Measurements from ENCODE around the gene FAM43A. TPM values are rescaled to one million over a fixed set of nuclear protein-coding genes. Genes with fewer than 3 reads are reported as not detected.

FAM43A gene
- total and polyA plus RNA-seq, 9 of the 15 experiments (the other 6 are each of a cell fraction or from before 2014, with no cell fraction given): 0.03 to 1.2 (median 0.21) TPM

DNA sequence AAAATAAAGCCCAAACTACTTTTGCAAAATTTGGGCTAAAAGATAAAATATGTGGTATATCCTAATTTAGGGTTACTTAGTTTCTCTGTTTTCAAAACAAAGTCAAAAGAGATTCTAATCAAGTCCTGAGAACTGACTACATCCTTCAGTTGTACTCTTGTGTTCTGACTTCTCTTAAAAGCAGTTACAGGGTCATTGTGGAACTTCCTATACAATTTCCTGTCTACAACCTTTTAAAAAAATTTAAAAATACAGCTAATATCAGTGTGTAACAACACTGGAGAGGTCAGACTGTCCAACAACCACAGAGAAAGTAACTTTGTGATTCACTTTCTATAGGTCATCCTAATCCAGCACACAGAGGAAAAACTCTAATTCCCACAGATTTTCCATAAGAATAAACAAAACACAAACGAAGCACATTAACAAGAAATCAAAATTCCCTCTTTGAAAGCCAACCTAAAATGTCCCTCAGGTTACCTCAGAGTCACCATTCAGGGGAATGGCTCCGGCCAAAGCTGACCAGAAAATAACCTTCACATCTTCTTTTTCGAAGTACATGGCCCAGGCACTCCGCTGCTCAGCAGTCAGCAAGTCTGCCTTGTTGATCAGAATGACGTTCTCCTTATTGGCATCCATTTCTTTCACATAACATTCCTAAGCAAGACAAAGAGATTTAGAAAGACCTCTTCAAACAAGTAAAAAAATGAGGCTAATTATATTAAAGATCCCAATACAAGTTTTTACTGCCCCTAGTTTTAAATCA, 27.0 kb upstream of the FAM43A start:
- Histone ChIP-seq H3K27me3 (ENCODE audit: control insufficient read depth in 2 of 2, insufficient read depth in 2 of 2, low read length in 2 of 2) (no peaks in the 10 kb centered on the region), H3K9me1 (ENCODE audit: control insufficient read depth, insufficient read depth, low read length) (no peaks in the 10 kb centered on the region), H3K9ac (ENCODE audit: insufficient read depth in 1 of 2, low read depth in 2 of 2, low read length in 2 of 2) (no peak overlapping the region), H3K36me3 (ENCODE audit: control insufficient read depth, insufficient read depth, low read length) (peaks cover 66% of the 10 kb centered on the region), H2AFZ (ENCODE audit: low read depth, low read length) (no peak overlapping the region), H3K4me3 (no peak overlapping the region), H3K4me1 (replicated peaks in 1 of 2; ENCODE audit: control insufficient read depth in 2 of 2, insufficient read depth in 2 of 2, low read length in 2 of 2) (no peaks in the 10 kb centered on the region), H3K79me2 (ENCODE audit: control insufficient read depth, insufficient read depth, low read length) (peaks cover 5% of the 10 kb centered on the region; the same call in 1 of the 3 replicates), H3K4me2 (ENCODE audit: insufficient read depth, low read length) (no peak overlapping the region), H3K27ac (ENCODE audit: extremely low read depth, low read depth, low read length) (no peak overlapping the region), H4K20me1 (replicated peaks; ENCODE audit: control insufficient read depth, insufficient read depth, low read length) (no peaks in the 10 kb centered on the region; the same call in 1 of the 2 replicates), H3K9me3 (replicated peaks; ENCODE audit: control insufficient read depth, insufficient read depth, low read depth, low read length) (no peaks in the 10 kb centered on the region)
- TF ChIP-seq POLR2AphosphoS2 (IDR thresholded peaks at IDR 0.05; ENCODE audit: low read length): no peak
- TF ChIP-seq ZNF584 (CRISPR knock-in tag; IDR thresholded peaks at IDR 0.05; ENCODE audit: low read depth): no peak
- DNase-seq (ENCODE audit: extremely low read depth in 1 of 4, low spot score in 3 of 4): no peak
- no peak for FAIRE-seq
- ATAC-seq: no peak
- ChIA-PET CTCF (ENCODE audit: low intra/inter-chr PET ratio) (no interaction called here), POLR2A (no interaction called here)
- intact Hi-C loops (cut with micrococcal nuclease): no loop called here
- WGBS (ENCODE audit: insufficient coverage, low coverage, missing lambda C conversion rate): 84% methylated on average over 5 of the region's 5 CpGs
- in situ Hi-C loops (cut with MboI): no loop called here
- no TSS peak for BruUV-seq (replicated peaks)

- H3K27me3 ChIP-seq (ENCODE audit: control insufficient read depth in 2 of 2, insufficient read depth in 2 of 2, low read length in 2 of 2): no peaks in the 10 kb centered on the region
- no peak for DNase-seq (ENCODE audit: extremely low read depth in 1 of 4, low spot score in 3 of 4)
- H3K27ac ChIP-seq (ENCODE audit: extremely low read depth, low read depth, low read length): no peak overlapping the region
- WGBS (ENCODE audit: insufficient coverage, low coverage, missing lambda C conversion rate): 81% methylated on average over 7 of the region's 7 CpGs
- intact Hi-C loops (cut with micrococcal nuclease) (no loop called here), in situ Hi-C loops (cut with MboI) (no loop called here)
- H3K9me3 ChIP-seq (replicated peaks; ENCODE audit: control insufficient read depth, insufficient read depth, low read depth, low read length): no peaks in the 10 kb centered on the region
- FAIRE-seq: no peak
- no peak overlapping the region for H3K4me3 ChIP-seq
- no peaks in the 10 kb centered on the region for H3K9me1 ChIP-seq (ENCODE audit: control insufficient read depth, insufficient read depth, low read length)
- H3K4me2 ChIP-seq (ENCODE audit: insufficient read depth, low read length): no peak overlapping the region
- no peak overlapping the region for H3K9ac ChIP-seq (ENCODE audit: insufficient read depth in 1 of 2, low read depth in 2 of 2, low read length in 2 of 2)
- no peak for ATAC-seq
- no peaks in the 10 kb centered on the region for H3K4me1 ChIP-seq (replicated peaks in 1 of 2; ENCODE audit: control insufficient read depth in 2 of 2, insufficient read depth in 2 of 2, low read length in 2 of 2)
- BruUV-seq (replicated peaks): no TSS peak
- H3K36me3 ChIP-seq (ENCODE audit: control insufficient read depth, insufficient read depth, low read length): peaks cover 62% of the 10 kb centered on the region
- H4K20me1 ChIP-seq (replicated peaks; ENCODE audit: control insufficient read depth, insufficient read depth, low read length): no peaks in the 10 kb centered on the region; the same call in 1 of the 2 replicates
- CTCF ChIA-PET (ENCODE audit: low intra/inter-chr PET ratio): no interaction called here
- peaks cover 3% of the 10 kb centered on the region; the same call in 1 of the 3 replicates for H3K79me2 ChIP-seq (ENCODE audit: control insufficient read depth, insufficient read depth, low read length)
- no peak overlapping the region for H2AFZ ChIP-seq (ENCODE audit: low read depth, low read length)
- POLR2A ChIA-PET: interaction anchor here (0.8 kb wide), 1 partner anchor 12 kb away, joined by 5 read pairs; no protein-coding TSS in a partner anchor
- no peak for TF ChIP-seq ZNF274 (IDR thresholded peaks at IDR 0.05; ENCODE audit: borderline replicate concordance, low read depth, low read length)
- no peak for TF ChIP-seq HMBOX1 (IDR thresholded peaks at IDR 0.05)
- no peak for TF ChIP-seq RBM15 (IDR thresholded peaks at IDR 0.05; ENCODE audit: insufficient read depth, low read length)
- TF ChIP-seq DMBX1 (CRISPR knock-in tag; IDR thresholded peaks at IDR 0.05; ENCODE audit: borderline replicate concordance): no peak
- no peak for TF ChIP-seq CCAR2 (IDR thresholded peaks at IDR 0.05; ENCODE audit: low read depth, low read length)
- no peak for TF ChIP-seq ERF (CRISPR knock-in tag; IDR thresholded peaks at IDR 0.05)
- no peak for TF ChIP-seq ZNF76 (CRISPR knock-in tag; IDR thresholded peaks at IDR 0.05; ENCODE audit: borderline replicate concordance)
- TF ChIP-seq ZNF212 (CRISPR knock-in tag; IDR thresholded peaks at IDR 0.05): no peak
- no peak for TF ChIP-seq ETS2 (tag; IDR thresholded peaks at IDR 0.05; ENCODE audit: borderline replicate concordance, poor library complexity, severe bottlenecking)
- TF ChIP-seq CBX5 (IDR thresholded peaks at IDR 0.05; ENCODE audit: borderline replicate concordance, low read depth): no peak
Measured at GRCh38 chr3:194659778-194660177, 25.9 kb upstream of the FAM43A start.

Data from K562 (cell line).